Thyroid gland (tissue), 4 donors: ENCODE results near the gene NME7. TPM values are rescaled to one million over a fixed set of nuclear protein-coding genes. Genes with fewer than 3 reads are reported as not detected.
A peak's percentile ranks its signal among the peaks of the same experiment; 100 is the strongest.

Experiments used
- DNase-seq, 2 donors: peaks; one replicate each; pipeline ENCODE4 v3.0.0-alpha.2; 2019
- H3K27ac ChIP-seq, 3 donors: fragments of 200-600 bp; sonication (generic); 1 replicate in 2 of 3; 2 replicates in 1 of 3; pipeline ENCODE4 v1.5.1; 2016 to 2019; ENCODE audit warnings: mild to moderate bottlenecking in 1 of 3, moderate library complexity in 1 of 3
- H3K27me3 ChIP-seq: fragments of 200-600 bp; sonication (generic); one replicate; pipeline ENCODE4 v1.5.1; 2019
- H3K36me3 ChIP-seq, 2 donors: fragments of 200-600 bp; sonication (generic); one replicate each; pipeline ENCODE4 v1.5.1; 2016 to 2019
- H3K4me1 ChIP-seq, 2 donors: fragments of 200-600 bp; sonication (generic); one replicate each; pipeline ENCODE4 v1.5.1; 2017 to 2019
- H3K4me3 ChIP-seq, 3 donors: fragments of 200-600 bp; sonication (generic); replicated peaks in 1 of 3; 1 replicate in 2 of 3; 2 replicates in 1 of 3; pipeline ENCODE4 v1.5.1; 2016; ENCODE audit warnings: mild to moderate bottlenecking in 1 of 3
- H3K9me3 ChIP-seq: fragments of 200-600 bp; sonication (generic); one replicate; pipeline ENCODE4 v1.5.1; 2017
- CTCF ChIP-seq, 6 experiments: fragments of 200-600 bp in 3 of 6; fragments of 450-650 bp in 3 of 6; sonication (generic) in 3 of 6; IDR thresholded peaks; one replicate each; pipeline ENCODE4 v1.5.1; 2016 to 2019; ENCODE audit warnings: antibody characterized with exemption in 6 of 6, mild to moderate bottlenecking in 2 of 6, inconsistent platforms in 1 of 6, moderate library complexity in 1 of 6
- POLR2A ChIP-seq, 2 donors: fragments of 450-650 bp; IDR thresholded peaks; one replicate each; pipeline ENCODE4 v1.6.1; 2017; ENCODE audit warnings: antibody characterized with exemption in 2 of 2, mild to moderate bottlenecking in 2 of 2, moderate library complexity in 1 of 2
- WGBS, 2 donors: methylation state at CpG; one replicate each; pipeline ENCODE4 v1.1.5; 2017; 5-methylcytosine and 5-hydroxymethylcytosine counted together
- intact Hi-C: fragments of 100-400 bp; cut with DNase I; formaldehyde crosslinking; loops from one replicate; pipeline ENCODE4 v1.15.1; 2023
- total RNA-seq, 4 donors: library from RNA; depleted of rRNA; stranded (reverse); fragments of >200 nt; gene quantifications; one replicate each; pipeline ENCODE4 v1.2.3, GENCODE V29; 2016

Gene NME7
- total RNA-seq, 4 donors from 2014 or later: 26.3 to 44.9 (median 36.4) TPM

- intact Hi-C loops: no loop called here
- Histone ChIP-seq H3K9me3 (no peaks in the 10 kb centered on the region), H3K36me3 (no peaks in the 10 kb centered on the region), H3K27ac (no peak overlapping the region), H3K4me1 (peaks cover 6 to 11% of the 10 kb centered on the region in 2 donors), H3K27me3 (no peaks in the 10 kb centered on the region), H3K4me3 (no peak overlapping the region)
- peak; percentile 53 to 62 for DNase-seq
- TF ChIP-seq POLR2A (IDR thresholded peaks at IDR 0.05): no peak
- no peak for TF ChIP-seq CTCF (IDR thresholded peaks at IDR 0.05)
- WGBS, 2 donors: 49 to 55% methylated on average over 4 of the region's 4 CpGs
Measured at GRCh38 chr1:169236880-169237279, 130.7 kb downstream of the NME7 start.

GRCh38 chr1:169236143-169236542 is 131.5 kb downstream of the NME7 start:
- WGBS, 2 donors: 54 to 80% methylated on average over 1 of the region's 1 CpG

GRCh38 chr1:169235568-169235967 is 132.0 kb downstream of the NME7 start:
- TF ChIP-seq POLR2A (IDR thresholded peaks at IDR 0.05) (no peak), CTCF (IDR thresholded peaks at IDR 0.05) (no peak)
- WGBS, 2 donors: 74 to 77% methylated on average over 2 of the region's 2 CpGs
- no peaks in the 10 kb centered on the region for H3K27me3 ChIP-seq

More at GRCh38 chr1:169236143-169236542, 131.5 kb downstream of the NME7 start:
- Histone ChIP-seq H3K4me1 (peaks cover 10% of the 10 kb centered on the region in 2 donors), H3K27me3 (no peaks in the 10 kb centered on the region), H3K4me3 (no peak overlapping the region), H3K27ac (no peak overlapping the region), H3K9me3 (no peaks in the 10 kb centered on the region), H3K36me3 (no peaks in the 10 kb centered on the region)
- intact Hi-C loops: no loop called here
- TF ChIP-seq POLR2A (IDR thresholded peaks at IDR 0.05) (no peak), CTCF (IDR thresholded peaks at IDR 0.05) (no peak)
- DNase-seq: peak; percentile 6 to 13

GRCh38 chr1:169234780-169235179 is 132.8 kb downstream of the NME7 start:
- H3K4me3 ChIP-seq: no peak overlapping the region
- H3K27me3 ChIP-seq: no peaks in the 10 kb centered on the region
- TF ChIP-seq CTCF (IDR thresholded peaks at IDR 0.05) (no peak), POLR2A (IDR thresholded peaks at IDR 0.05) (no peak)
- no peak overlapping the region for H3K27ac ChIP-seq
- no peaks in the 10 kb centered on the region for H3K9me3 ChIP-seq
- 95% methylated on average over 3 of the region's 3 CpGs for WGBS, 2 donors
- intact Hi-C loops: no loop called here
- DNase-seq: no peak
- H3K36me3 ChIP-seq: no peaks in the 10 kb centered on the region
- peaks cover 3 to 4% of the 10 kb centered on the region in 2 donors for H3K4me1 ChIP-seq

More at GRCh38 chr1:169235568-169235967, 132.0 kb downstream of the NME7 start:
- H3K4me3 ChIP-seq: no peak overlapping the region
- DNase-seq: no peak
- no peak overlapping the region for H3K27ac ChIP-seq
- H3K9me3 ChIP-seq: no peaks in the 10 kb centered on the region
- H3K4me1 ChIP-seq: peaks cover 4 to 6% of the 10 kb centered on the region in 2 donors
- intact Hi-C loops: no loop called here
- no peaks in the 10 kb centered on the region for H3K36me3 ChIP-seq

GRCh38 chr1:169217636-169218035 is 150.0 kb downstream of the NME7 start:
- Histone ChIP-seq H3K27me3 (no peaks in the 10 kb centered on the region), H3K4me3 (no peak overlapping the region), H3K9me3 (no peaks in the 10 kb centered on the region), H3K4me1 (no peaks in the 10 kb centered on the region), H3K27ac (no peak overlapping the region), H3K36me3 (no peaks in the 10 kb centered on the region)
- 84 to 91% methylated on average over 3 of the region's 3 CpGs for WGBS, 2 donors
- DNase-seq: no peak
- TF ChIP-seq POLR2A (IDR thresholded peaks at IDR 0.05): no peak
- no peak for TF ChIP-seq CTCF (IDR thresholded peaks at IDR 0.05)
- intact Hi-C loops: no loop called here
